ENCODE results near the gene MAN1C1.

Gene MAN1C1

DNA sequence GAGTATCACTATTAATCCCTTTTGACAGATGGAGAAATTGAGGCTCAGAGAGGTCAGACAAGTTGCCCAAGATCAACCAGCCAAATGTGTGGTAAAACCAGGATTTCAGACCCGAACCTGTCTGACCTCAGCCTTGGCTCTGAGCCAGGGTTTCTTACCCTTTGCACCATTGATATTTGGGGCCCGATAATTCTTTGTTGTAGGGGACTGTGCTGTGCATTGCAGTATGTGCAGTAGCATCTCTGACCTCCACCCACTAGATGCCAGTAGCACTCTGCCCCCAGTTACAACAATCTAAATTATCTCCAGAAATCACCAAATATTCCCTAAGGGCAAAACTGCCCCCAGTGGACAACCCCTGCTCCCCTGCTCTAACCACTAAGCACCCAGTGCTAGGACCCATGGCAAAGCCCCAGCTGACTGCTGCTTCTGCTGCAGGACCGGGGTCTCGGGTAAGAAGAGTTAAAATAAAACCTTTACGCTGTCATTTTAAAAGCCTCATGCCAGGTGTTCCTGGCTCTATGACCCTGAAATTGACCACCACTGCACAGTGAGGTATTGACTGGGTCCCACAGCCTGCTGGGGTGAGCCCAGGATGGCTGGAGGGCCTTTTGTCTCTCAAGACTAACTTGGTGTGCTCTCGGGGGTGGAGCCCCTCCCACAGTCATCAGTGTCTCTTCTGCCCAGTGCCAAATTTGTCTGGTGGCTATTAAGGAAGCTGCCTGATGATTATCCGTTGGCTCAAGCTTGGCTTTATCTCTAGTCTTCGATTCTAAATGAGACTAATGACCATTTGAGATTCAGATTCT is 5.6 kb upstream of the MAN1C1 start:
- Histone ChIP-seq H3K27ac (ENCODE audit: low read length) (no peak overlapping the region), H3K4me2 (ENCODE audit: insufficient read depth, low read length) (no peak overlapping the region), H4K20me1 (ENCODE audit: insufficient read depth, low read length) (no peaks in the 10 kb centered on the region; the same call in 1 of the 2 replicates), H3K4me3 (ENCODE audit: low read depth in 1 of 2, low read length in 2 of 2) (no peak overlapping the region), H2AFZ (ENCODE audit: low read depth, low read length) (no peak overlapping the region), H3K4me1 (ENCODE audit: insufficient read depth, low read length) (peaks cover 5% of the 10 kb centered on the region), H3K27me3 (ENCODE audit: insufficient read depth, low read length, poor library complexity) (peaks cover 32% of the 10 kb centered on the region), H3K9me3 (ENCODE audit: insufficient read depth, low read length, severe bottlenecking) (no peaks in the 10 kb centered on the region), H3K36me3 (ENCODE audit: insufficient read depth, low read length) (no peaks in the 10 kb centered on the region), H3K9ac (ENCODE audit: low read depth, low read length) (no peak overlapping the region), H3K79me2 (ENCODE audit: insufficient read depth, low read length) (no peaks in the 10 kb centered on the region)
- TF ChIP-seq EZH2 (IDR thresholded peaks at IDR 0.05; ENCODE audit: borderline replicate concordance, low read depth, low read length, severe bottlenecking) = no peak
- TF ChIP-seq, protein P1, sequence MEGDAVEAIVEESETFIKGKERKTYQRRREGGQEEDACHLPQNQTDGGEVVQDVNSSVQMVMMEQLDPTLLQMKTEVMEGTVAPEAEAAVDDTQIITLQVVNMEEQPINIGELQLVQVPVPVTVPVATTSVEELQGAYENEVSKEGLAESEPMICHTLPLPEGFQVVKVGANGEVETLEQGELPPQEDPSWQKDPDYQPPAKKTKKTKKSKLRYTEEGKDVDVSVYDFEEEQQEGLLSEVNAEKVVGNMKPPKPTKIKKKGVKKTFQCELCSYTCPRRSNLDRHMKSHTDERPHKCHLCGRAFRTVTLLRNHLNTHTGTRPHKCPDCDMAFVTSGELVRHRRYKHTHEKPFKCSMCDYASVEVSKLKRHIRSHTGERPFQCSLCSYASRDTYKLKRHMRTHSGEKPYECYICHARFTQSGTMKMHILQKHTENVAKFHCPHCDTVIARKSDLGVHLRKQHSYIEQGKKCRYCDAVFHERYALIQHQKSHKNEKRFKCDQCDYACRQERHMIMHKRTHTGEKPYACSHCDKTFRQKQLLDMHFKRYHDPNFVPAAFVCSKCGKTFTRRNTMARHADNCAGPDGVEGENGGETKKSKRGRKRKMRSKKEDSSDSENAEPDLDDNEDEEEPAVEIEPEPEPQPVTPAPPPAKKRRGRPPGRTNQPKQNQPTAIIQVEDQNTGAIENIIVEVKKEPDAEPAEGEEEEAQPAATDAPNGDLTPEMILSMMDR (IDR thresholded peaks at IDR 0.05; ENCODE audit: borderline replicate concordance, extremely low read depth, low read length, poor library complexity, severe bottlenecking) = peak; percentile 24
- DNase-seq = no peak
- no peak for ATAC-seq (ENCODE audit: insufficient read depth, low read depth)

DNA sequence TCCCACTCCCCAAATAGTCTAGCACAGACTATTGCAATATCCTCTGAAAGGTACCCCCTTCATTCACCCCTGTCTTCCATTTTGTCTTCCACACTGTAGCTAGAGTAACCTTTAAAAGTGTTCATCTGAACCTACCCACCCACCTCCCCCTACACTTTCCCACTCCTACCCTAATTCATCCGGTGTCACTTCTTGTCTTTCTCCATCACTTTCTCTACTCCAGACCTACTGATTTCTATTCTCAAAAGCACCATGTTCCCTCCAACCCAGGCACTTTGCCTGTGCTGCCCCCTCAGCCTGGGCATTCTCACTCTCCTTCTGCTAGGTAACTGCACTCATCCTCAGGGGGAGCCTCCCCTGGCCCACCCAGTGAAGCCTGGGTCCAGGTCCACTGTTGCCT is 4.7 kb upstream of the MAN1C1 start:
- Histone ChIP-seq H3K27ac (ENCODE audit: low read length) (no peak overlapping the region), H3K36me3 (ENCODE audit: insufficient read depth, low read length) (no peaks in the 10 kb centered on the region), H3K79me2 (ENCODE audit: insufficient read depth, low read length) (no peaks in the 10 kb centered on the region), H2AFZ (ENCODE audit: low read depth, low read length) (no peak overlapping the region), H4K20me1 (ENCODE audit: insufficient read depth, low read length) (no peaks in the 10 kb centered on the region; the same call in 1 of the 2 replicates), H3K4me3 (ENCODE audit: low read depth in 1 of 2, low read length in 2 of 2) (no peak overlapping the region), H3K9ac (ENCODE audit: low read depth, low read length) (no peak overlapping the region), H3K9me3 (ENCODE audit: insufficient read depth, low read length, severe bottlenecking) (no peaks in the 10 kb centered on the region), H3K27me3 (ENCODE audit: insufficient read depth, low read length, poor library complexity) (peaks cover 33% of the 10 kb centered on the region), H3K4me2 (ENCODE audit: insufficient read depth, low read length) (no peak overlapping the region), H3K4me1 (ENCODE audit: insufficient read depth, low read length) (peaks cover 10% of the 10 kb centered on the region)
- no peak for DNase-seq
- ATAC-seq (ENCODE audit: insufficient read depth, low read depth) = no peak
- TF ChIP-seq, protein P1 (IDR thresholded peaks at IDR 0.05; ENCODE audit: borderline replicate concordance, extremely low read depth, low read length, poor library complexity, severe bottlenecking) = no peak
- TF ChIP-seq EZH2 (IDR thresholded peaks at IDR 0.05; ENCODE audit: borderline replicate concordance, low read depth, low read length, severe bottlenecking) = no peak

DNA sequence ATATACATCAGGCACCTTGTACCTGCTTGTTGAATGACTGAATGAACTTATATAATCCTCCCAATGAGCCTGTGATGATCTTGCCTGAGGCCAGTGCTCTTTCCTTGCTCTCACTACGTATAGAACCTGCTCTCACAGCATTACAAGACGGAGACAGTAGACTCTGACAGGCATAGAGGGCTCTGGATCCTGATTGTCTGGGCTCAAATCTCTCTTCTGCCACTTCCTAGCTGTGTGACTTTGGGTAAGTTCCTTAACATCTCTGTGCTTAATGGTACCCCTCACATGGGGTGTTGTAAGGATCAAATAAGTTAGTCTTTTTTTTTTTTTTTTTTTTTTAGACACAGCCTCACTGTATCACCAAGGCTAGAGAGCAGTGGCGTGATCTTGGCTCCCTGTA is 4.2 kb upstream of the MAN1C1 start:
- Histone ChIP-seq H3K4me1 (ENCODE audit: insufficient read depth, low read length) (peaks cover 15% of the 10 kb centered on the region), H3K79me2 (ENCODE audit: insufficient read depth, low read length) (no peaks in the 10 kb centered on the region)
- no peak for ATAC-seq (ENCODE audit: insufficient read depth, low read depth)

More for the DNA sequence above, 4.2 kb upstream of the MAN1C1 start:
- H3K36me3 ChIP-seq (ENCODE audit: insufficient read depth, low read length) = no peaks in the 10 kb centered on the region
- TF ChIP-seq, protein P1 (IDR thresholded peaks at IDR 0.05; ENCODE audit: borderline replicate concordance, extremely low read depth, low read length, poor library complexity, severe bottlenecking) = no peak
- TF ChIP-seq EZH2 (IDR thresholded peaks at IDR 0.05; ENCODE audit: borderline replicate concordance, low read depth, low read length, severe bottlenecking) = no peak
- H3K4me3 ChIP-seq (ENCODE audit: low read depth in 1 of 2, low read length in 2 of 2) = no peak overlapping the region
- no peak for DNase-seq
- no peaks in the 10 kb centered on the region for H3K9me3 ChIP-seq (ENCODE audit: insufficient read depth, low read length, severe bottlenecking)
- peaks cover 37% of the 10 kb centered on the region for H3K27me3 ChIP-seq (ENCODE audit: insufficient read depth, low read length, poor library complexity)
- no peak overlapping the region for H3K4me2 ChIP-seq (ENCODE audit: insufficient read depth, low read length)
- no peak overlapping the region for H3K9ac ChIP-seq (ENCODE audit: low read depth, low read length)
- no peak overlapping the region for H2AFZ ChIP-seq (ENCODE audit: low read depth, low read length)
- no peaks in the 10 kb centered on the region; the same call in 1 of the 2 replicates for H4K20me1 ChIP-seq (ENCODE audit: insufficient read depth, low read length)
- H3K27ac ChIP-seq (ENCODE audit: low read length) = no peak overlapping the region
